ENCODE results near the gene PHACTR1.

DNA sequence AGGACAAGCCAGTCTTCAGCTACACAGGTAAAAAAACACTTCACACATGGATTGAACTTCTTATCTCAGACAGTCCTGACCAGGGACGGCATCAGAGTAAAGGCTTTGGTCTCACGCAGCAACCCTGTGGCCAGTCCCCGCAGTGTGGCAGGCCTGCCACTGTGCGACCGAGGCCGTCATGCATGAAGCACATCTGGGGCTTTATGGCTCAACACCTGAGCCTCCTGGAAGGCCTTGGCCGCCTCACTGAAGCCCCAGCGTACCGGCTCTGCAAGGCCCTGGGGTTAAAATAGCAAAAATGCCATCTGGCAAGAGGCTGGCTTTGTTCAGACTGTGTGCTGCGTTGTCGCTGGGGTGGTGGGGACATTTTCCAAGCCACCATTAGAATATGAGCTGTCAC is 579.0 kb downstream of the PHACTR1 start:
- TF ChIP-seq POLR2A (IDR thresholded peaks at IDR 0.05): no peak
- TF ChIP-seq, protein P1, sequence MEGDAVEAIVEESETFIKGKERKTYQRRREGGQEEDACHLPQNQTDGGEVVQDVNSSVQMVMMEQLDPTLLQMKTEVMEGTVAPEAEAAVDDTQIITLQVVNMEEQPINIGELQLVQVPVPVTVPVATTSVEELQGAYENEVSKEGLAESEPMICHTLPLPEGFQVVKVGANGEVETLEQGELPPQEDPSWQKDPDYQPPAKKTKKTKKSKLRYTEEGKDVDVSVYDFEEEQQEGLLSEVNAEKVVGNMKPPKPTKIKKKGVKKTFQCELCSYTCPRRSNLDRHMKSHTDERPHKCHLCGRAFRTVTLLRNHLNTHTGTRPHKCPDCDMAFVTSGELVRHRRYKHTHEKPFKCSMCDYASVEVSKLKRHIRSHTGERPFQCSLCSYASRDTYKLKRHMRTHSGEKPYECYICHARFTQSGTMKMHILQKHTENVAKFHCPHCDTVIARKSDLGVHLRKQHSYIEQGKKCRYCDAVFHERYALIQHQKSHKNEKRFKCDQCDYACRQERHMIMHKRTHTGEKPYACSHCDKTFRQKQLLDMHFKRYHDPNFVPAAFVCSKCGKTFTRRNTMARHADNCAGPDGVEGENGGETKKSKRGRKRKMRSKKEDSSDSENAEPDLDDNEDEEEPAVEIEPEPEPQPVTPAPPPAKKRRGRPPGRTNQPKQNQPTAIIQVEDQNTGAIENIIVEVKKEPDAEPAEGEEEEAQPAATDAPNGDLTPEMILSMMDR (IDR thresholded peaks at IDR 0.05): no peak

All from prostate gland (tissue), 2 donors.